H9 (cell line): ENCODE results near the gene TCOF1. TPM values are rescaled to one million over a fixed set of nuclear protein-coding genes. Genes with fewer than 3 reads are reported as not detected.

ENCODE experiments used
- DNase-seq: peaks from one replicate; pipeline ENCODE4 v3.0.0-alpha.2; 2017
- H2AFZ ChIP-seq: one replicate; pipeline ENCODE4 v1.6.1; 2013; ENCODE audit warnings: mild to moderate bottlenecking, low read length, control low read depth, moderate library complexity
- H2AK5ac ChIP-seq: 2 replicates; pipeline ENCODE4 v1.6.1; 2013; ENCODE audit warnings: low read length, control low read depth, mixed read lengths; ENCODE audit not compliant: insufficient read length
- H2BK120ac ChIP-seq: one replicate; pipeline ENCODE4 v1.6.1; 2013; ENCODE audit warnings: low read depth, mild to moderate bottlenecking, low read length, control low read depth, inconsistent platforms; ENCODE audit not compliant: poor library complexity, severe bottlenecking
- H2BK12ac ChIP-seq: 2 replicates; pipeline ENCODE4 v1.6.1; 2013; ENCODE audit warnings: low read length, control low read depth, mixed read lengths, low read depth; ENCODE audit not compliant: insufficient read length
- H2BK15ac ChIP-seq: 2 replicates; pipeline ENCODE4 v1.6.1; 2013; ENCODE audit warnings: low read depth, low read length, control low read depth
- H2BK20ac ChIP-seq: one replicate; pipeline ENCODE4 v1.6.1; 2013; ENCODE audit warnings: low read depth, mild to moderate bottlenecking, low read length, control low read depth, inconsistent platforms; ENCODE audit not compliant: poor library complexity, severe bottlenecking
- H2BK5ac ChIP-seq: 2 replicates; pipeline ENCODE4 v1.6.1; 2013; ENCODE audit warnings: low read length, control low read depth, mixed read lengths; ENCODE audit not compliant: insufficient read length
- H3K14ac ChIP-seq: 2 replicates; pipeline ENCODE4 v1.6.1; 2013; ENCODE audit warnings: low read length, control low read depth; ENCODE audit not compliant: insufficient read depth
- H3K18ac ChIP-seq: 2 replicates; pipeline ENCODE4 v1.6.1; 2013; ENCODE audit warnings: low read depth, mild to moderate bottlenecking, mixed read lengths, low read length, control low read depth; ENCODE audit not compliant: insufficient read length
- H3K23ac ChIP-seq: 2 replicates; pipeline ENCODE4 v1.6.1; 2013; ENCODE audit warnings: low read length, control low read depth, mixed read lengths, low read depth; ENCODE audit not compliant: insufficient read length
- H3K23me2 ChIP-seq: 2 replicates; pipeline ENCODE4 v1.6.1; 2013; ENCODE audit warnings: low read depth, mild to moderate bottlenecking, mixed read lengths, low read length, control low read depth; ENCODE audit not compliant: insufficient read length, poor library complexity, severe bottlenecking
- H3K27ac ChIP-seq: 2 replicates; pipeline ENCODE4 v1.5.1; 2013; ENCODE audit warnings: low read length, control low read depth, mixed read lengths, low read depth; ENCODE audit not compliant: insufficient read length
- H3K27me3 ChIP-seq: 2 replicates; pipeline ENCODE4 v1.6.1; 2013; ENCODE audit warnings: low read length, control low read depth, inconsistent platforms; ENCODE audit not compliant: insufficient read depth
- H3K4ac ChIP-seq: 2 replicates; pipeline ENCODE4 v1.6.1; 2013; ENCODE audit warnings: low read depth, mild to moderate bottlenecking, control low read depth, inconsistent platforms, low read length, moderate library complexity
- H3K4me1 ChIP-seq: 2 replicates; pipeline ENCODE4 v1.6.1; 2013; ENCODE audit warnings: low read length, control low read depth, inconsistent platforms; ENCODE audit not compliant: insufficient read depth
- H3K4me2 ChIP-seq: 2 replicates; pipeline ENCODE4 v1.6.1; 2013; ENCODE audit warnings: low read length, control low read depth, mixed read lengths; ENCODE audit not compliant: insufficient read length, insufficient read depth
- H3K56ac ChIP-seq: 2 replicates; pipeline ENCODE4 v1.6.1; 2013; ENCODE audit warnings: low read depth, mild to moderate bottlenecking, mixed read lengths, low read length, control low read depth; ENCODE audit not compliant: insufficient read length
- H3K79me1 ChIP-seq: 2 replicates; pipeline ENCODE4 v1.6.1; 2013; ENCODE audit warnings: low read depth, mild to moderate bottlenecking, moderate library complexity, low read length, control low read depth, inconsistent platforms; ENCODE audit not compliant: insufficient read depth, poor library complexity, severe bottlenecking
- H3K79me2 ChIP-seq: 2 replicates; pipeline ENCODE4 v1.6.1; 2013; ENCODE audit warnings: low read length, control low read depth, inconsistent platforms; ENCODE audit not compliant: insufficient read depth
- H3K9ac ChIP-seq: 2 replicates; pipeline ENCODE4 v1.6.1; 2013; ENCODE audit warnings: low read length, control low read depth, mixed read lengths; ENCODE audit not compliant: insufficient read length; ENCODE audit errors: extremely low read depth
- H3K9me3 ChIP-seq: one replicate; pipeline ENCODE4 v1.6.1; 2013; ENCODE audit warnings: low read depth, low read length, inconsistent platforms; ENCODE audit not compliant: control insufficient read depth
- H3T11ph ChIP-seq: one replicate; pipeline ENCODE4 v1.6.1; 2013; ENCODE audit warnings: mild to moderate bottlenecking, low read length, control low read depth, inconsistent platforms
- H4K20me1 ChIP-seq: one replicate; pipeline ENCODE4 v1.6.1; 2013; ENCODE audit not compliant: control insufficient read depth, insufficient read length, insufficient read depth
- H4K5ac ChIP-seq: 2 replicates; pipeline ENCODE4 v1.6.1; 2013; ENCODE audit warnings: low read depth, mild to moderate bottlenecking, mixed read lengths, low read length, control low read depth; ENCODE audit not compliant: insufficient read length
- H4K8ac ChIP-seq: replicated peaks from 2 replicates; pipeline ENCODE4 v1.6.1; 2013; ENCODE audit warnings: low read length, control low read depth, mixed read lengths, low read depth; ENCODE audit not compliant: insufficient read length
- H4K91ac ChIP-seq: 2 replicates; pipeline ENCODE4 v1.6.1; 2013; ENCODE audit warnings: low read depth, mild to moderate bottlenecking, moderate library complexity, mixed read lengths, low read length, control low read depth; ENCODE audit not compliant: insufficient read length
- H3K27ac Mint-ChIP-seq, 3 experiments: 2 replicates in 2 of 3; 3 replicates in 1 of 3; pipeline ENCODE4 v1.8.0; 2020 to 2021; ENCODE audit warnings: mixed read lengths in 3 of 3, mild to moderate bottlenecking in 1 of 3, moderate library complexity in 1 of 3
- H3K27me3 Mint-ChIP-seq: 2 replicates; pipeline ENCODE4 v1.8.0; 2021; ENCODE audit warnings: low read depth, mild to moderate bottlenecking, moderate library complexity, mixed read lengths
- H3K36me3 Mint-ChIP-seq, 3 experiments: 2 replicates in 2 of 3; 3 replicates in 1 of 3; pipeline ENCODE4 v1.8.0; 2020 to 2021; ENCODE audit warnings: low read depth in 3 of 3, mixed read lengths in 3 of 3; ENCODE audit not compliant: insufficient read depth in 1 of 3
- H3K4me1 Mint-ChIP-seq, 2 experiments: 2 replicates each; pipeline ENCODE4 v1.8.0; 2020; ENCODE audit warnings: mixed read lengths in 2 of 2
- H3K4me3 Mint-ChIP-seq, 2 experiments: 2 replicates in 1 of 2; 3 replicates in 1 of 2; pipeline ENCODE4 v1.8.0; 2020 to 2021; ENCODE audit warnings: mild to moderate bottlenecking in 2 of 2, mixed read lengths in 2 of 2, moderate library complexity in 1 of 2
- H3K9me3 Mint-ChIP-seq, 2 experiments: 2 replicates in 1 of 2; 3 replicates in 1 of 2; pipeline ENCODE4 v1.8.0; 2020; ENCODE audit warnings: mild to moderate bottlenecking in 2 of 2, mixed read lengths in 2 of 2, moderate library complexity in 1 of 2
- CTCF ChIP-seq: fragments of 200-600 bp; sonication (generic); conservative IDR thresholded peaks from 3 replicates; pipeline ENCODE4 v1.8.0; 2021; ENCODE audit warnings: antibody characterized with exemption, mild to moderate bottlenecking
- WGBS: extraction: QIAGEN DNeasy Blood & Tissue Kit; methylation state at CpG from one replicate; pipeline ENCODE4 v1.1.7; 2013; ENCODE audit warnings: missing lambda C conversion rate, low lambda C conversion rate, mixed read lengths; ENCODE audit not compliant: insufficient read length; ENCODE audit errors: extremely low coverage; 5-methylcytosine and 5-hydroxymethylcytosine counted together
- total RNA-seq: library from RNA; stranded (reverse); gene quantifications from 2 replicates; pipeline ENCODE4 v1.2.1, GENCODE V29; 2021

TCOF1 gene
- total RNA-seq, 1 experiment from 2014 or later: 128 TPM

GRCh38 chr5:150343994-150344631, 13.4 kb upstream of the TCOF1 start:
- no peak overlapping the region for H3K56ac ChIP-seq
- no peak overlapping the region; a peak in 1 of 5 replicates for H3K4me3 Mint-ChIP-seq
- no peak overlapping the region for H4K5ac ChIP-seq
- H3K27ac ChIP-seq: no peak overlapping the region
- H3K4me2 ChIP-seq: no peak overlapping the region
- no peak overlapping the region for H3K9ac ChIP-seq
- H2BK5ac ChIP-seq: no peak overlapping the region
- no peak overlapping the region for H2BK120ac ChIP-seq
- H4K91ac ChIP-seq: no peak overlapping the region
- H3K27ac Mint-ChIP-seq: no peak overlapping the region
- no peak overlapping the region for H2BK12ac ChIP-seq
- H3T11ph ChIP-seq: no peak overlapping the region
- no peak for TF ChIP-seq CTCF
- H3K36me3 Mint-ChIP-seq: no peaks in the 10 kb centered on the region
- no peak for DNase-seq
- no peaks in the 10 kb centered on the region for H3K79me2 ChIP-seq
- no peak overlapping the region for H3K23ac ChIP-seq
- no peak overlapping the region for H4K8ac ChIP-seq
- H3K4ac ChIP-seq: no peak overlapping the region
- H3K9me3 ChIP-seq: no peaks in the 10 kb centered on the region
- WGBS: no CpG with 5 or more reads among the region's 7 CpGs
- H3K9me3 Mint-ChIP-seq: no peaks in the 10 kb centered on the region; a peak in 1 of 5 replicates
- H3K27me3 ChIP-seq: no peaks in the 10 kb centered on the region
- no peak overlapping the region for H2BK20ac ChIP-seq
- no peak overlapping the region for H3K14ac ChIP-seq
- H3K79me1 ChIP-seq: no peaks in the 10 kb centered on the region
- peaks cover 0 to 7% of the 10 kb centered on the region in 2 experiments; a peak in 2 of 4 replicates for H3K4me1 Mint-ChIP-seq
- no peaks in the 10 kb centered on the region for H4K20me1 ChIP-seq
- no peaks in the 10 kb centered on the region; the same call in 1 of the 2 replicates for H3K27me3 Mint-ChIP-seq
- no peak overlapping the region for H3K18ac ChIP-seq
- H3K4me1 ChIP-seq: no peaks in the 10 kb centered on the region
- H2BK15ac ChIP-seq: no peak overlapping the region
- H2AFZ ChIP-seq: no peak overlapping the region
- H3K23me2 ChIP-seq: no peaks in the 10 kb centered on the region
- H2AK5ac ChIP-seq: no peak overlapping the region
